ENCODE measurements around the gene CLMN.
"Not testable (repeated sequence)": the region's sequence is repeated elsewhere in the genome, so short reads cannot be mapped to it uniquely, and the experiment has no call there.

Gene CLMN

GRCh38 chr14:95183532-95184412 is 135.9 kb downstream of the CLMN start:
- Mint-ChIP-seq H3K4me3 (no peak overlapping the region), H3K4me1 (ENCODE audit: low read depth) (peaks cover 1% of the 10 kb centered on the region), H3K27me3 (peaks cover 36% of the 10 kb centered on the region), H3K9me3 (peaks cover 3% of the 10 kb centered on the region), H3K36me3 (ENCODE audit: low read depth) (no peaks in the 10 kb centered on the region), H3K27ac (no peak overlapping the region)
- DNase-seq: no peak

GRCh38 chr14:95183082-95183481 is 136.6 kb downstream of the CLMN start:
- peaks cover 1% of the 10 kb centered on the region for H3K4me1 Mint-ChIP-seq (ENCODE audit: low read depth)
- H3K9me3 Mint-ChIP-seq: peaks cover 2% of the 10 kb centered on the region
- H3K27me3 Mint-ChIP-seq: peaks cover 35% of the 10 kb centered on the region
- H3K4me3 Mint-ChIP-seq: no peak overlapping the region
- H3K36me3 Mint-ChIP-seq (ENCODE audit: low read depth): no peaks in the 10 kb centered on the region
- no peak overlapping the region for H3K27ac Mint-ChIP-seq
- no peak for DNase-seq

DNA sequence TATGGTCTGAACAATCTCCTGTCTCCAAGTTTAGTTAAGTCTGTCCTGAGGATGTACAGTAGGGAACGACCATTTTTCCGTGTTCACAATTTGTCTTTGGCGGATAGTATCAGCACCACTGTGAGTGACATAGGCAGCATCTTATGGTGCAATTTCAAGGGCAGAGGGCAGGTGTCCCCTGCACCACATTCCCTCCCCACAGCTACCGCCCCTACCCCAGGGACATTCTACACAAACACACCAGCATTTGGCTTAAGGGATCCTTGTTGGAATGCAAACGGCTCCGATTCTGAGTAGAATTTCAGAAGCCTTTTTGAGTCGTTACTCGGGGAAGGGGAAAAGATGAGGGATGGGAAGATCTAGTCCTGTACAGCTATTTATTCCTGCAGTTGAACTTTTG is 137.3 kb downstream of the CLMN start:
- Mint-ChIP-seq H3K9me3 (no peaks in the 10 kb centered on the region), H3K27me3 (peaks cover 31% of the 10 kb centered on the region), H3K36me3 (ENCODE audit: low read depth) (no peaks in the 10 kb centered on the region), H3K4me1 (ENCODE audit: low read depth) (peaks cover 1% of the 10 kb centered on the region), H3K27ac (no peak overlapping the region), H3K4me3 (no peak overlapping the region)
- DNase-seq: no peak

GRCh38 chr14:95180966-95181741 is 138.6 kb downstream of the CLMN start:
- peaks cover 19% of the 10 kb centered on the region for H3K27me3 Mint-ChIP-seq
- H3K27ac Mint-ChIP-seq: no peak overlapping the region
- H3K4me3 Mint-ChIP-seq: no peak overlapping the region
- no peak for DNase-seq
- H3K36me3 Mint-ChIP-seq (ENCODE audit: low read depth): no peaks in the 10 kb centered on the region
- H3K9me3 Mint-ChIP-seq: no peaks in the 10 kb centered on the region
- peaks cover 1% of the 10 kb centered on the region for H3K4me1 Mint-ChIP-seq (ENCODE audit: low read depth)

- not testable (repeated sequence) for H3K27me3 Mint-ChIP-seq; H3K27ac Mint-ChIP-seq; H3K36me3 Mint-ChIP-seq (ENCODE audit: low read depth); DNase-seq; H3K9me3 Mint-ChIP-seq; H3K4me1 Mint-ChIP-seq (ENCODE audit: low read depth); H3K4me3 Mint-ChIP-seq
These were observed 144.0 kb downstream of the CLMN start for GRCh38 chr14:95175670-95176069.

- Mint-ChIP-seq H3K27me3 (peaks cover 3% of the 10 kb centered on the region), H3K4me3 (no peak overlapping the region), H3K4me1 (ENCODE audit: low read depth) (no peaks in the 10 kb centered on the region), H3K27ac (no peak overlapping the region), H3K36me3 (ENCODE audit: low read depth) (no peaks in the 10 kb centered on the region), H3K9me3 (no peaks in the 10 kb centered on the region)
- no peak for DNase-seq
These were observed 145.4 kb downstream of the CLMN start for GRCh38 chr14:95174184-95174792.

DNA sequence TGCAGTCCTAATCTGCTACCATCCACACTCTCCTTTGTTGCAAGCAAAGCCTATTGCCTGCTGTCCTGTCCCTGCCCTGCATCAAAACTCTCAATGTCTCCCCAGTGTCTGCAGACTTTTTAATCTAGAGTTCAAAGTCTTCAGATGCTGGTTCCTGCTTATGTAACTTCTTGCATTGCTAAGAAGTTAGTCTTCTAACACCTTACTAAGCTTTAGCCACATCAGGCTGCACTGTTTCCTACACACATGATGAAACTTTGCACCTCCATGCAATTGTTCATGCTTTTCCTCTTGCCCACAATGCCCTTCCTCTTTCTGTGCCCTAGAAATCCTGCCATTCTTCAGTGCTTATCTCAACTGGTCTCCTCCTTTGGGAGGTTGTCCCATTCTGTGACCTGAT is 146.2 kb downstream of the CLMN start:
- Mint-ChIP-seq H3K4me1 (ENCODE audit: low read depth) (no peaks in the 10 kb centered on the region), H3K9me3 (no peaks in the 10 kb centered on the region), H3K36me3 (ENCODE audit: low read depth) (no peaks in the 10 kb centered on the region), H3K4me3 (no peak overlapping the region), H3K27me3 (peaks cover 3% of the 10 kb centered on the region), H3K27ac (no peak overlapping the region)
- DNase-seq: no peak

GRCh38 chr14:95167177-95167576 is 152.5 kb downstream of the CLMN start:
- no peak overlapping the region for H3K4me3 Mint-ChIP-seq
- no peak overlapping the region for H3K27ac Mint-ChIP-seq
- no peaks in the 10 kb centered on the region for H3K4me1 Mint-ChIP-seq (ENCODE audit: low read depth)
- peaks cover 8% of the 10 kb centered on the region for H3K9me3 Mint-ChIP-seq
- DNase-seq: no peak
- no peaks in the 10 kb centered on the region for H3K27me3 Mint-ChIP-seq
- no peaks in the 10 kb centered on the region for H3K36me3 Mint-ChIP-seq (ENCODE audit: low read depth)

- peaks cover 8% of the 10 kb centered on the region for H3K9me3 Mint-ChIP-seq
- no peak overlapping the region for H3K27ac Mint-ChIP-seq
- no peak for DNase-seq
- no peaks in the 10 kb centered on the region for H3K27me3 Mint-ChIP-seq
- no peaks in the 10 kb centered on the region for H3K4me1 Mint-ChIP-seq (ENCODE audit: low read depth)
- H3K36me3 Mint-ChIP-seq (ENCODE audit: low read depth): no peaks in the 10 kb centered on the region
- H3K4me3 Mint-ChIP-seq: no peak overlapping the region
These were observed 154.2 kb downstream of the CLMN start for GRCh38 chr14:95165517-95165916.

GRCh38 chr14:95164506-95164905 is 155.2 kb downstream of the CLMN start:
- no peaks in the 10 kb centered on the region for H3K36me3 Mint-ChIP-seq (ENCODE audit: low read depth)
- no peak overlapping the region for H3K4me3 Mint-ChIP-seq
- H3K4me1 Mint-ChIP-seq (ENCODE audit: low read depth): no peaks in the 10 kb centered on the region
- no peak for DNase-seq
- H3K27me3 Mint-ChIP-seq: no peaks in the 10 kb centered on the region
- peaks cover 8% of the 10 kb centered on the region for H3K9me3 Mint-ChIP-seq
- no peak overlapping the region for H3K27ac Mint-ChIP-seq

DNA sequence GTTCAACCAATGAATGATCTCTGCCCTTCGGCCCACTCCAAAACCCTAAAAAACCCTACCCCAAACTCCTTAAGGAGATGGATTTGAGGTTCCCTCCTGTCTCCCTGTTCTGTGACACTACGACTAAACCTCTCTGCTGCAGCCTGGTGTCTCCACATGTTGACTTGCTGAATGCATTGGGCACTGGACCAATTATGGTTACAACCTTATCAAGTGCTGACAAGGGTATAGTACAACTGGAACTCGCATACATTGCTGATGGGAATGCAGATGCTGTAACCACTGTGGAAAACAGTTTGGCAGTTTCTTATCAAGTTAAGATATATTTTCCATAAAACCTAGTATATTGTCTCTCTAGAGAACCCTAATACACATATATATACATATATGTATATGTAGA is 156.0 kb downstream of the CLMN start:
- no peak overlapping the region for H3K27ac Mint-ChIP-seq

GRCh38 chr14:95163132-95163531 is 156.6 kb downstream of the CLMN start:
- H3K27me3 Mint-ChIP-seq: no peaks in the 10 kb centered on the region
- no peak overlapping the region for H3K4me3 Mint-ChIP-seq
- peaks cover 8% of the 10 kb centered on the region for H3K9me3 Mint-ChIP-seq
- peaks cover 2% of the 10 kb centered on the region for H3K4me1 Mint-ChIP-seq (ENCODE audit: low read depth)
- DNase-seq: no peak
- no peaks in the 10 kb centered on the region for H3K36me3 Mint-ChIP-seq (ENCODE audit: low read depth)
- H3K27ac Mint-ChIP-seq: no peak overlapping the region

More for the DNA sequence above, 156.0 kb downstream of the CLMN start:
- no peak for DNase-seq
- Mint-ChIP-seq H3K4me3 (no peak overlapping the region), H3K36me3 (ENCODE audit: low read depth) (no peaks in the 10 kb centered on the region), H3K9me3 (peaks cover 8% of the 10 kb centered on the region), H3K4me1 (ENCODE audit: low read depth) (peaks cover 2% of the 10 kb centered on the region), H3K27me3 (no peaks in the 10 kb centered on the region)

DNA sequence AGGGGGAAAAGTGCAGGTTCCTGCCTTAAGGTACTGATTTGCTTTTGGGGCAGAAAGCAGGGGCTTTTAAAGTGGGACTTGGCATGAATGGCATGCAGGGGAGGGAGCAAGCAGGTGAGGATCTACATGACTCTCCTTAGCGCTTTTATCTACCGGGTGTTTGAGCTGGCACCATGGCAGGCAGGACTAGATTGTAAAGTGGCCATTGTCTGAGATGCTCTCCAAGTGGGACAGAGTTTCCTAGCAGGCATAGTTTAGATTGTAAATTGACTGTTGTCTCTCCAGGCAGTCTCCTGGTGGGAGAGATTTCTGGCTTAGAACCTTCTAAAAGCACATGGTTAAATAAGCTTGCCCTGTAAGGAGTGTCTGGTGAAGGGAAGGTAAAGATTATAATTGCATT is 157.1 kb downstream of the CLMN start:
- H3K4me3 Mint-ChIP-seq: no peak overlapping the region
- H3K9me3 Mint-ChIP-seq: peaks cover 8% of the 10 kb centered on the region
- H3K27ac Mint-ChIP-seq: no peak overlapping the region
- H3K4me1 Mint-ChIP-seq (ENCODE audit: low read depth): peaks cover 6% of the 10 kb centered on the region
- H3K36me3 Mint-ChIP-seq (ENCODE audit: low read depth): peaks cover 3% of the 10 kb centered on the region
- no peak for DNase-seq
- H3K27me3 Mint-ChIP-seq: no peaks in the 10 kb centered on the region

DNA sequence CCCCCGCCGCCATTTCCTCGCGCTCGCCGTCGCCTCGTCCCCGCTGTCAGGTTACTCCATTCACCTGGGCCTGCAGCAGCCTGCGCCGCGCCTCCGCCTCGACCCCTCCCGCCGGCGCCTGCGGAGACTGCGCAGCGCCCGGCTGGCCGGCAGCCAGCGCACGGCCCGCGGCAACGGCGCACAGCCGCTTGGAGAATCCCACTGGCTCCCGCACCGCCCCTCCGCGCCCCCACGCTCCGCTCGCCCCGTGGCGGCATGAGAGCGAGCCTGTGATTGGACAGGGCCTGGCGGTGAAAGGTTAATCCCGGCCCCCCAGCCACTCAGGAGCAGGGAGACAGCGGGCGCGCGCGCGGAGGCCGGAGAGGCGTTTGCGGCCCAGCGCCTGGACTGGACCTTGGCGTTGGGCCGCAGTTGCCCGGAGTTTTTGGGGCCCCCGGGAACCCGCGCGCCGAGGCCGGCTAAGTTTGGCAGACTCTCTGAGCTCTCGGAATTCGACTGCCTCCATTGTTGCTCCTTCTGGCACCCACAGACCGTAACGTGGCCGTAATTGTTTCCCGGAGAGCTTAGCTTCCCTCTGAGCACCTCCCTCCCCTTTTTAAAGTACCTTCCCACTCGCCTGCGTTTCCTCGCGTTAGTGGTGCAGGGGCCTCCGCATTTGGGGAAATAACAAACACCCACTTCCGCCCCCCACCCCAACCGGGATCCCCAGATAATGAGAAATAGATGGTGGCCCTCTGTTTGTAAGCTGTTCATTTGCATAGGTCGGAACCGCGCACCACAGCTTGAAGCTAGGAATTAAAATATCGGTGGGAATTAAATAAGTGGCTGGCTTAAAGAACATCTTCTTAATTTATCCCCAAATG is 162.2 kb downstream of the CLMN start, which contains the start of gene DICER1:
DICER1 (minus strand) TSS at position 203 of the 863 bp plus-strand sequence. CDS start 24,071 bp downstream, outside the sequence.
- Mint-ChIP-seq H3K27ac (peak within 1 kb of the TSS; percentile 99), H3K9me3 (no peaks in the 10 kb centered on the region), H3K27me3 (no peaks in the 10 kb centered on the region), H3K4me3 (peak within 1 kb of the TSS; percentile 94), H3K36me3 (ENCODE audit: low read depth) (peaks cover 36% of the 10 kb centered on the region), H3K4me1 (ENCODE audit: low read depth) (peaks cover 38% of the 10 kb centered on the region)
- DNase-seq: peak; percentile 99

All from activated T-cell treated with anti-CD3 and anti-CD28 coated beads, Interleukin-2, amount 50 U/mL, for 24 hours (primary cell).